Ascending aorta (tissue), 2 donors: ENCODE data around the gene TUT1. TPM values are rescaled to one million over a fixed set of nuclear protein-coding genes. Genes with fewer than 3 reads are reported as not detected.

Source experiments
- DNase-seq, 2 donors: peaks; one replicate each; pipeline ENCODE4 v3.0.0-alpha.2; 2019; ENCODE audit warnings: low spot score in 2 of 2
- H3K27ac ChIP-seq, 2 donors: fragments of 200-600 bp; sonication (generic); one replicate each; pipeline ENCODE4 v1.5.1; 2016 to 2017; ENCODE audit warnings: mild to moderate bottlenecking in 1 of 2
- H3K27me3 ChIP-seq: fragments of 200-600 bp; sonication (generic); one replicate; pipeline ENCODE4 v1.5.1; 2017
- H3K36me3 ChIP-seq, 2 donors: fragments of 200-600 bp; sonication (generic); one replicate each; pipeline ENCODE4 v1.5.1; 2016
- H3K4me1 ChIP-seq, 2 donors: fragments of 200-600 bp; sonication (generic); one replicate each; pipeline ENCODE4 v1.5.1; 2016 to 2017; ENCODE audit warnings: mild to moderate bottlenecking in 1 of 2
- H3K4me3 ChIP-seq, 2 donors: fragments of 200-600 bp; sonication (generic); one replicate each; pipeline ENCODE4 v1.5.1; 2016 to 2017; ENCODE audit warnings: mild to moderate bottlenecking in 1 of 2
- H3K9me3 ChIP-seq, 2 donors: fragments of 200-600 bp; sonication (generic); one replicate each; pipeline ENCODE4 v1.5.1; 2016
- CTCF ChIP-seq, 3 experiments: fragments of 200-600 bp in 2 of 3; fragments of 450-650 bp in 1 of 3; sonication (generic) in 2 of 3; IDR thresholded peaks; one replicate each; pipeline ENCODE4 v1.5.1; 2016 to 2019; ENCODE audit warnings: antibody characterized with exemption in 3 of 3, mild to moderate bottlenecking in 1 of 3, moderate library complexity in 1 of 3
- intact Hi-C: fragments of 100-400 bp; cut with DNase I; formaldehyde crosslinking; loops from one replicate; pipeline ENCODE4 v1.15.1; 2023
- total RNA-seq: library from RNA; depleted of rRNA; stranded (reverse); fragments of >200 nt; gene quantifications from one replicate; pipeline ENCODE4 v1.1.0, GENCODE V29; 2016

The TUT1 gene
- total RNA-seq, 1 donor from 2014 or later: 18.4 TPM

- intact Hi-C loops: no loop called here
- peaks cover 40 to 55% of the 10 kb centered on the region in 2 donors for H3K36me3 ChIP-seq
- H3K27ac ChIP-seq: no peak overlapping the region
- no peak overlapping the region for H3K4me3 ChIP-seq
- TF ChIP-seq CTCF (IDR thresholded peaks at IDR 0.05): no peak
- H3K27me3 ChIP-seq: no peaks in the 10 kb centered on the region
- H3K9me3 ChIP-seq: no peaks in the 10 kb centered on the region
- peaks cover 11 to 28% of the 10 kb centered on the region in 2 donors for H3K4me1 ChIP-seq
- no peak for DNase-seq
Observed at GRCh38 chr11:62608776-62609175, 17.5 kb upstream of the TUT1 start.

GRCh38 chr11:62607714-62608113 is 16.4 kb upstream of the TUT1 start:
- Histone ChIP-seq H3K4me1 (peaks cover 11 to 27% of the 10 kb centered on the region in 2 donors), H3K27me3 (no peaks in the 10 kb centered on the region), H3K27ac (no peak overlapping the region), H3K4me3 (no peak overlapping the region), H3K36me3 (peaks cover 40 to 57% of the 10 kb centered on the region in 2 donors), H3K9me3 (no peaks in the 10 kb centered on the region)
- no peak for DNase-seq
- TF ChIP-seq CTCF (IDR thresholded peaks at IDR 0.05): no peak
- intact Hi-C loops: no loop called here

- Histone ChIP-seq H3K27ac (no peak overlapping the region), H3K36me3 (peaks cover 39 to 56% of the 10 kb centered on the region in 2 donors), H3K27me3 (no peaks in the 10 kb centered on the region), H3K4me1 (peaks cover 6 to 23% of the 10 kb centered on the region in 2 donors), H3K4me3 (no peak overlapping the region), H3K9me3 (no peaks in the 10 kb centered on the region)
- intact Hi-C loops: no loop called here
- TF ChIP-seq CTCF (IDR thresholded peaks at IDR 0.05): no peak
- no peak for DNase-seq
Observed at GRCh38 chr11:62605902-62606301, 14.6 kb upstream of the TUT1 start.

- Histone ChIP-seq H3K36me3 (peaks cover 35 to 54% of the 10 kb centered on the region in 2 donors), H3K9me3 (no peaks in the 10 kb centered on the region), H3K4me1 (peaks cover 2 to 19% of the 10 kb centered on the region in 2 donors), H3K4me3 (no peak overlapping the region), H3K27ac (no peak overlapping the region), H3K27me3 (no peaks in the 10 kb centered on the region)
- intact Hi-C loops: no loop called here
- no peak for TF ChIP-seq CTCF (IDR thresholded peaks at IDR 0.05)
- no peak for DNase-seq
Observed at GRCh38 chr11:62605467-62605866, 14.1 kb upstream of the TUT1 start.

- DNase-seq: no peak
- TF ChIP-seq CTCF (IDR thresholded peaks at IDR 0.05): no peak
- Histone ChIP-seq H3K4me3 (no peak overlapping the region), H3K27ac (no peak overlapping the region), H3K9me3 (no peaks in the 10 kb centered on the region), H3K4me1 (peaks cover 5 to 19% of the 10 kb centered on the region in 2 donors), H3K36me3 (peaks cover 27 to 46% of the 10 kb centered on the region in 2 donors), H3K27me3 (no peaks in the 10 kb centered on the region)
- intact Hi-C loops: loop anchor here (5.0 kb wide), 2 partner anchors 43 to 73 kb away; partner anchors contain the start of genes GANAB and UBXN1
Observed at GRCh38 chr11:62604460-62605120, 13.3 kb upstream of the TUT1 start.
